Middle frontal gyrus (tissue), 1 donor: ENCODE data around the gene ENOPH1.
A peak's percentile ranks its signal among the peaks of the same experiment; 100 is the strongest.
"Not testable (repeated sequence)": the region's sequence is repeated elsewhere in the genome, so short reads cannot be mapped to it uniquely, and the experiment has no call there.

Source experiments
- DNase-seq: peaks from one replicate; pipeline ENCODE4 v3.0.0-alpha.2; 2015; ENCODE audit warnings: low spot score; ENCODE audit errors: extremely low spot score

Gene ENOPH1

GRCh38 chr4:82430193-82430963 lies at the start of gene ENOPH1, which contains the start of gene HNRNPDL:
Gene ENOPH1, plus strand, starts transcription at chr4:82430590. Its CDS starts 240 bp downstream, at chr4:82430830.
Gene HNRNPDL, minus strand, starts transcription at chr4:82430462. Its CDS starts 772 bp downstream, at chr4:82429690.
- DNase-seq = peak; percentile 89

- no peak for DNase-seq
These were observed 49.6 kb upstream of the ENOPH1 start for GRCh38 chr4:82380831-82381230.

- DNase-seq = no peak
These were observed 49.2 kb upstream of the ENOPH1 start for GRCh38 chr4:82381235-82381634.

GRCh38 chr4:82381661-82382296 lies 48.6 kb upstream of the ENOPH1 start:
- DNase-seq = no peak

GRCh38 chr4:82382751-82383150 lies 47.6 kb upstream of the ENOPH1 start:
- no peak for DNase-seq

GRCh38 chr4:82386312-82386711 lies 44.1 kb upstream of the ENOPH1 start:
- not testable (repeated sequence) for DNase-seq

GRCh38 chr4:82388405-82388804 lies 42.0 kb upstream of the ENOPH1 start:
- no peak for DNase-seq

- not testable (repeated sequence) for DNase-seq
These were observed 40.3 kb upstream of the ENOPH1 start for GRCh38 chr4:82390061-82390460.

- DNase-seq = no peak
These were observed 35.5 kb upstream of the ENOPH1 start for GRCh38 chr4:82394896-82395295.

GRCh38 chr4:82397527-82397926 lies 32.9 kb upstream of the ENOPH1 start:
- no peak for DNase-seq

- DNase-seq = no peak
These were observed 32.1 kb upstream of the ENOPH1 start for GRCh38 chr4:82398263-82398662.

- no peak for DNase-seq
These were observed 28.8 kb upstream of the ENOPH1 start for GRCh38 chr4:82401600-82401999.

- no peak for DNase-seq
These were observed 28.1 kb upstream of the ENOPH1 start for GRCh38 chr4:82402196-82402775.

GRCh38 chr4:82403725-82404124 lies 26.7 kb upstream of the ENOPH1 start:
- DNase-seq = no peak

- DNase-seq = not testable (repeated sequence)
These were observed 15.3 kb upstream of the ENOPH1 start for GRCh38 chr4:82415061-82415460.

GRCh38 chr4:82415922-82416365 lies 14.4 kb upstream of the ENOPH1 start:
- no peak for DNase-seq

- DNase-seq = no peak
These were observed 10.9 kb upstream of the ENOPH1 start for GRCh38 chr4:82419451-82419850.

GRCh38 chr4:82421796-82422560 lies 8.4 kb upstream of the ENOPH1 start:
- no peak for DNase-seq

GRCh38 chr4:82422616-82423015 lies 7.8 kb upstream of the ENOPH1 start:
- no peak for DNase-seq

GRCh38 chr4:82423245-82424054 lies 6.9 kb upstream of the ENOPH1 start:
- no peak for DNase-seq

- no peak for DNase-seq
These were observed 4.9 kb upstream of the ENOPH1 start for GRCh38 chr4:82425478-82425877.
